CD14-positive monocyte (primary cell): ENCODE measurements around the gene TRIM52. TPM values are rescaled to one million over a fixed set of nuclear protein-coding genes. Genes with fewer than 3 reads are reported as not detected.

Experiments
- DNase-seq, 3 donors: peaks; one replicate each; pipeline ENCODE4 v3.0.0-alpha.2; 2011 to 2022
- H2AFZ ChIP-seq: 2 replicates; pipeline ENCODE4 v1.6.0; 2012; ENCODE audit warnings: mild to moderate bottlenecking, low read depth, low read length, inconsistent platforms; ENCODE audit not compliant: insufficient read depth, poor library complexity, severe bottlenecking
- H3K27ac ChIP-seq, 2 donors: 1 replicate in 1 of 2; 2 replicates in 1 of 2; pipeline ENCODE4 v1.5.1; 2012 to 2013; ENCODE audit warnings: low read length in 2 of 2, control low read depth in 1 of 2, inconsistent platforms in 1 of 2, low read depth in 1 of 2, mild to moderate bottlenecking in 1 of 2
- H3K27me3 ChIP-seq, 2 donors: one replicate each; pipeline versions ENCODE4 v1.6.0 to v1.6.1; 2011 to 2013; ENCODE audit warnings: low read length in 2 of 2; ENCODE audit not compliant: control insufficient read depth in 2 of 2, insufficient read depth in 2 of 2
- H3K36me3 ChIP-seq, 2 donors: replicated peaks in 1 of 2; 1 replicate in 1 of 2; 2 replicates in 1 of 2; pipeline versions ENCODE4 v1.5.1 to v1.6.1; 2012 to 2013; ENCODE audit warnings: low read length in 2 of 2, control low read depth in 1 of 2, inconsistent platforms in 1 of 2, mild to moderate bottlenecking in 1 of 2; ENCODE audit not compliant: insufficient read depth in 2 of 2, control insufficient read depth in 1 of 2
- H3K4me1 ChIP-seq, 2 donors: 1 replicate in 1 of 2; 2 replicates in 1 of 2; pipeline versions ENCODE4 v1.5.1 to v1.6.1; 2012 to 2013; ENCODE audit warnings: low read length in 2 of 2, control low read depth in 1 of 2, inconsistent platforms in 1 of 2, mild to moderate bottlenecking in 1 of 2, moderate library complexity in 1 of 2; ENCODE audit not compliant: insufficient read depth in 2 of 2, control insufficient read depth in 1 of 2
- H3K4me2 ChIP-seq: replicated peaks from 2 replicates; pipeline ENCODE3; 2012; ENCODE audit warnings: low read length, moderate library complexity, mild to moderate bottlenecking; ENCODE audit not compliant: poor library complexity, severe bottlenecking; ENCODE audit errors: extremely low read depth
- H3K4me3 ChIP-seq, 3 experiments: fragments of 200-600 bp in 1 of 3; sonication (generic) in 1 of 3; replicated peaks in 1 of 3; 1 replicate in 2 of 3; 2 replicates in 1 of 3; pipeline ENCODE4 v1.5.1; 2011 to 2013; ENCODE audit warnings: low read length in 3 of 3, mild to moderate bottlenecking in 3 of 3, control low read depth in 2 of 3, low read depth in 2 of 3, inconsistent platforms in 1 of 3, moderate library complexity in 1 of 3
- H3K79me2 ChIP-seq: 2 replicates; pipeline ENCODE4 v1.6.0; 2012; ENCODE audit warnings: mild to moderate bottlenecking, control low read depth, inconsistent platforms, low read length, moderate library complexity; ENCODE audit not compliant: insufficient read depth
- H3K9ac ChIP-seq: 2 replicates; pipeline ENCODE4 v1.6.0; 2017; ENCODE audit warnings: low read length, mild to moderate bottlenecking; ENCODE audit not compliant: insufficient read depth, poor library complexity, severe bottlenecking
- H3K9me3 ChIP-seq, 2 donors: replicated peaks in 1 of 2; 1 replicate in 1 of 2; 2 replicates in 1 of 2; pipeline versions ENCODE4 v1.5.1 to v1.6.1; 2012 to 2013; ENCODE audit warnings: low read length in 2 of 2, control low read depth in 1 of 2; ENCODE audit not compliant: control insufficient read depth in 1 of 2, insufficient read depth in 1 of 2
- H4K20me1 ChIP-seq: 2 replicates; pipeline ENCODE4 v1.6.0; 2012; ENCODE audit warnings: mild to moderate bottlenecking, low read length, control low read depth, moderate library complexity; ENCODE audit not compliant: insufficient read depth
- H3K27ac Mint-ChIP-seq, 7 donors: one replicate each; pipeline ENCODE4 v1.8.0; 2020; ENCODE audit warnings: mild to moderate bottlenecking in 7 of 7, mixed read lengths in 7 of 7, moderate library complexity in 6 of 7, inconsistent platforms in 2 of 7
- H3K27me3 Mint-ChIP-seq, 3 donors: one replicate each; pipeline ENCODE4 v1.8.0; 2021 to 2022; ENCODE audit warnings: low read depth in 3 of 3, mild to moderate bottlenecking in 3 of 3, mixed read lengths in 3 of 3, moderate library complexity in 3 of 3, inconsistent platforms in 1 of 3
- H3K36me3 Mint-ChIP-seq, 2 donors: one replicate each; pipeline ENCODE4 v1.8.0; 2020; ENCODE audit warnings: mixed read lengths in 2 of 2, inconsistent platforms in 1 of 2, mild to moderate bottlenecking in 1 of 2
- H3K4me1 Mint-ChIP-seq: one replicate; pipeline ENCODE4 v1.8.0; 2020; ENCODE audit warnings: mild to moderate bottlenecking, mixed read lengths
- H3K4me3 Mint-ChIP-seq, 2 donors: one replicate each; pipeline ENCODE4 v1.8.0; 2020; ENCODE audit warnings: mild to moderate bottlenecking in 2 of 2, mixed read lengths in 2 of 2, moderate library complexity in 1 of 2
- H3K9me3 Mint-ChIP-seq, 7 donors: one replicate each; pipeline ENCODE4 v1.8.0; 2020 to 2022; ENCODE audit warnings: mixed read lengths in 7 of 7, mild to moderate bottlenecking in 6 of 7, moderate library complexity in 6 of 7, inconsistent platforms in 2 of 7
- WGBS: methylation state at CpG from one replicate; pipeline ENCODE4 v1.1.5; 2013; ENCODE audit warnings: missing lambda C conversion rate; ENCODE audit not compliant: insufficient coverage; 5-methylcytosine and 5-hydroxymethylcytosine counted together
- intact Hi-C, 2 donors: fragments of 100-400 bp; cut with micrococcal nuclease; formaldehyde crosslinking; loops; one replicate each; pipeline versions ENCODE4 v1.15.0 to v1.15.1; 2023
- polyA plus RNA-seq, 3 donors: library from polyadenylated mRNA; depleted of rRNA in 1 of 3; unstranded in 2 of 3; stranded (reverse) in 1 of 3; fragments of 300-500 nt in 2 of 3; fragments of >200 nt in 1 of 3; fragmentation: Illumina TruSeq in 2 of 3; gene quantifications; 1 replicate in 2 of 3; 2 replicates in 1 of 3; pipeline ENCODE4 v1.2.3, GENCODE V29; 2012 to 2021
- TF ChIP-seq, protein P1 (sequence below): fragments of 200-600 bp; IDR thresholded peaks from one replicate; pipeline ENCODE4 v1.8.0; 2022; ENCODE audit warnings: antibody characterized with exemption, mild to moderate bottlenecking

Gene TRIM52
- polyA plus RNA-seq, 3 donors, result 5.7 to 26.0 (median 8.5) TPM

DNA sequence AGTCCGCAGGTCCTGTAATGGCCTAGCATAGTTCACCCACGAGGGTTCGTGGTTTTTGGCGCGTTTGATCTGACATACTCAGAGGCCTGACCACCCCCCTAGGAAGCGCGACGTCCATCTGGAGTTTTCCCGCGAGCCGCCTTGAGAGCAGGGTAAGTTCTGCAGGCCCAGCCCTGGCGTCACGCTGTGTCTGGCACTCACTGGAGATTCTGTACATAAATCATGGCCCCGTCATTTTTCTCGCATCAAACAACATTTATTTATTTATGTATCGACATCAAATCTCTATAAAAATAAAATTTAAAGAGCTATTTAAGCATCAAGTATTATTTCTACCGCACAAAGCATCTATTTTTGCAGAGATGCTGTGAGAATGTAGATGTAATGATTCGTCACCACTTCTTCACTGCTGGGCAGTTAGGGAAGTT lies 38.3 kb downstream of the TRIM52 start:
- peak overlapping the region; percentile 95 to 99 (median 97) for H3K27ac Mint-ChIP-seq
- Histone ChIP-seq H3K4me3 (peak overlapping the region; percentile 67 to 92 (median 89)), H4K20me1 (no peaks in the 10 kb centered on the region), H3K36me3 (peaks cover 0 to 8% of the 10 kb centered on the region in 2 donors), H3K9ac (peak overlapping the region; percentile 92), H3K4me1 (peaks cover 40 to 51% of the 10 kb centered on the region in 2 donors), H3K9me3 (no peaks in the 10 kb centered on the region), H3K4me2 (peak overlapping the region; percentile 97), H3K79me2 (peaks cover 34% of the 10 kb centered on the region), H2AFZ (peak overlapping the region; percentile 65), H3K27ac (peak overlapping the region; percentile 91 to 92), H3K27me3 (peaks cover 3 to 16% of the 10 kb centered on the region in 2 donors)
- peaks cover 2 to 9% of the 10 kb centered on the region in 2 donors for H3K36me3 Mint-ChIP-seq
- TF ChIP-seq, protein P1, sequence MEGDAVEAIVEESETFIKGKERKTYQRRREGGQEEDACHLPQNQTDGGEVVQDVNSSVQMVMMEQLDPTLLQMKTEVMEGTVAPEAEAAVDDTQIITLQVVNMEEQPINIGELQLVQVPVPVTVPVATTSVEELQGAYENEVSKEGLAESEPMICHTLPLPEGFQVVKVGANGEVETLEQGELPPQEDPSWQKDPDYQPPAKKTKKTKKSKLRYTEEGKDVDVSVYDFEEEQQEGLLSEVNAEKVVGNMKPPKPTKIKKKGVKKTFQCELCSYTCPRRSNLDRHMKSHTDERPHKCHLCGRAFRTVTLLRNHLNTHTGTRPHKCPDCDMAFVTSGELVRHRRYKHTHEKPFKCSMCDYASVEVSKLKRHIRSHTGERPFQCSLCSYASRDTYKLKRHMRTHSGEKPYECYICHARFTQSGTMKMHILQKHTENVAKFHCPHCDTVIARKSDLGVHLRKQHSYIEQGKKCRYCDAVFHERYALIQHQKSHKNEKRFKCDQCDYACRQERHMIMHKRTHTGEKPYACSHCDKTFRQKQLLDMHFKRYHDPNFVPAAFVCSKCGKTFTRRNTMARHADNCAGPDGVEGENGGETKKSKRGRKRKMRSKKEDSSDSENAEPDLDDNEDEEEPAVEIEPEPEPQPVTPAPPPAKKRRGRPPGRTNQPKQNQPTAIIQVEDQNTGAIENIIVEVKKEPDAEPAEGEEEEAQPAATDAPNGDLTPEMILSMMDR, result no peak
- H3K27me3 Mint-ChIP-seq, result peaks cover 12 to 17% (median 13%) of the 10 kb centered on the region in 3 donors
- peak overlapping the region; percentile 94 to 95 for H3K4me3 Mint-ChIP-seq
- peaks cover 0 to 12% (median 0%) of the 10 kb centered on the region in 7 donors for H3K9me3 Mint-ChIP-seq
- no peak for DNase-seq
- WGBS, result 0% methylated on average over 11 of the region's 18 CpGs
- intact Hi-C loops, result loop anchor here (1.0 to 10.0 kb wide), 5 partner anchors 20 to 418 kb away; partner anchors contain the start of genes MGAT1 (in 2 of the 2), RACK1 (in 1 of the 2) and TRIM52 (in 1 of the 2)
- peaks cover 46% of the 10 kb centered on the region for H3K4me1 Mint-ChIP-seq

DNA sequence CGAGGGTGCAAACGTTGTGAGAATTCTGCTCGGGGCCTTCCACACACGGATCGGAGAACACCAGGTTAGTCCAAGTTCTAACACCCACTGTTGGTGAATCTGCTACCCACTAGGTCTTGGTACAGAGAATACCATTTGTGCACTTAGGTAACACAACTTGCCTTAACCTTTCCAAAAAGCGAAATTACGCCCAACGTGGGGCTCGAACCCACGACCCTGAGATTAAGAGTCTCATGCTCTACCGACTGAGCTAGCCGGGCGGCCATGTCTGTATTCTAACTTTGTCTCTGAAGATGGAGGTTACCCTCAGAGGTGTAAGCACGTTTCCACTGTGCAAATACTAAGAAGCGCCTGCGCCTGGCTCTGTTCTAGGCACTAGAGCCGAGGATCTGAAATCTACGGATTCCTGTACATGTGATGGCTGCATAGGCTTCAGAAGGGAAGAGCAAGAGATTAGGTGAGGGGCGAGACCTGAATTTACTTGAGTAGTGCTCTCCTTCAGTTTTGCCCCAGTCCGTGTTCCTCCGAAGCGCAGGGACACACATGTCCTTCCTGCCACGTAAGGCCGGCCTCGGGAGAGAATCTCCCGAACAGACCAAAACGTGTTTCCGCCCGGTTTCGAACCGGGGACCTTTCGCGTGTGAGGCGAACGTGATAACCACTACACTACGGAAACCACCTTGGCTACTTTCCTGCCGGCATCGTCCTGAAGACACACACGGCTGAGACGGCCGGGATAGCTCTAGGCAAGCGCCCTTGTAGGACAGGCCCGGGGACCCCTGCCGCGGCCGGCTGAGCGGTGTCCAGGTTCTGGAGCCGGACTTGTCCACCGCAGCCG lies 38.9 kb downstream of the TRIM52 start:
- DNase-seq, result peak; percentile 86 to 91 (median 91)
- Mint-ChIP-seq H3K9me3 (peaks cover 0 to 13% (median 0%) of the 10 kb centered on the region in 7 donors), H3K4me3 (peak overlapping the region; percentile 94 to 95), H3K27me3 (peaks cover 18 to 24% (median 19%) of the 10 kb centered on the region in 3 donors), H3K4me1 (peaks cover 53% of the 10 kb centered on the region), H3K36me3 (peaks cover 2 to 5% of the 10 kb centered on the region in 2 donors), H3K27ac (peak overlapping the region; percentile 95 to 99 (median 97))
- Histone ChIP-seq H4K20me1 (no peaks in the 10 kb centered on the region), H3K9ac (peak overlapping the region; percentile 92), H3K9me3 (no peaks in the 10 kb centered on the region), H3K79me2 (peaks cover 32% of the 10 kb centered on the region), H3K4me3 (peak overlapping the region; percentile 67 to 92 (median 89)), H3K27ac (peak overlapping the region; percentile 91 to 92), H3K27me3 (peaks cover 5 to 23% of the 10 kb centered on the region in 2 donors), H3K4me2 (peak overlapping the region; percentile 97), H3K4me1 (peaks cover 46 to 57% of the 10 kb centered on the region in 2 donors), H2AFZ (peak overlapping the region; percentile 65), H3K36me3 (peaks cover 0 to 3% of the 10 kb centered on the region in 2 donors)
- intact Hi-C loops, result loop anchor here (1.0 to 10.0 kb wide), 5 partner anchors 21 to 417 kb away; partner anchors contain the start of genes MGAT1 (in 2 of the 2), RACK1 (in 1 of the 2) and TRIM52 (in 1 of the 2)
- WGBS, result 3% methylated on average over 46 of the region's 50 CpGs
- TF ChIP-seq, protein P1, result no peak
